22Rv1 (cell line): Measurements from ENCODE around the gene CNN1.
A peak's percentile ranks its signal among the peaks of the same experiment; 100 is the strongest.

Source experiments
- CTCF ChIP-seq: fragments of 450-650 bp; IDR thresholded peaks from 2 replicates; pipeline ENCODE4 v1.5.1; 2017; ENCODE audit warnings: mild to moderate bottlenecking
- ZFX ChIP-seq: fragments of 450-650 bp; IDR thresholded peaks from 2 replicates; pipeline ENCODE4 v1.6.1; 2017; ENCODE audit warnings: antibody characterized with exemption, borderline replicate concordance

GRCh38 chr19:11558881-11559828 lies 20.5 kb downstream of the CNN1 start, which contains the start of gene ELOF1:
- peak; percentile 28; the same call in 1 of the 2 replicates for TF ChIP-seq CTCF
- no peak for TF ChIP-seq ZFX
